Measurements from ENCODE around the gene DHODH.

DNA sequence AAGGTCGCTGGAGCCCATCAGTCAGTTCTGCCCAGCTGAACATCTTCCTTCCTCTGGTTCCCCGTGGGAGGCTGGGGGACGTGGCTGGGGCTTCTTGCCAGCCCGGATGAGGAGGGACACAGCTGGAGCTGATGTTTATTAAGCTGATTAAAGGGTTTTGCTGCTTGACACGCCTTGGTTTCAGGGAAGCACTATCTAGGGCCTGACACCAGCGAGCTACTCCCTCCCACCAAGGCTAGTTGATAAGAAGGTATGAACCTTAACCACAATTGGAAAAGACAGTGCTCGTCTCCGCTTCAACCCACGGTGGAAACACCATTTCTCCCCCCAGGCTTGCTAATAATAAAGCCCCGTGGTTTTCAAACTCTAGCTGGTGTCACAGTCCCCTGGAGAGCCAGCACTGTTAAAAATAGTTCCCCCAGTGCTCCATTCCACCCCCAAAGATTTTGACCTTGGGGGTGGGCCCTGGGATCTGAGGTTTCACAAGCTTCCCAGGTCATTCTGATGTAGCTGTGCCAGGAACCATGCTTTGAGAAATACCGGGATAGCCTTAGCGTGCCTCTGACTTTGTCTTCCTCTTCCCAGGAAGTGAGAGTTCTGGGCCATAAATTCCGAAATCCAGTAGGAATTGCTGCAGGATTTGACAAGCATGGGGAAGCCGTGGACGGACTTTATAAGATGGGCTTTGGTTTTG lies 5.5 kb downstream of the DHODH start:
- TF ChIP-seq, protein P1, sequence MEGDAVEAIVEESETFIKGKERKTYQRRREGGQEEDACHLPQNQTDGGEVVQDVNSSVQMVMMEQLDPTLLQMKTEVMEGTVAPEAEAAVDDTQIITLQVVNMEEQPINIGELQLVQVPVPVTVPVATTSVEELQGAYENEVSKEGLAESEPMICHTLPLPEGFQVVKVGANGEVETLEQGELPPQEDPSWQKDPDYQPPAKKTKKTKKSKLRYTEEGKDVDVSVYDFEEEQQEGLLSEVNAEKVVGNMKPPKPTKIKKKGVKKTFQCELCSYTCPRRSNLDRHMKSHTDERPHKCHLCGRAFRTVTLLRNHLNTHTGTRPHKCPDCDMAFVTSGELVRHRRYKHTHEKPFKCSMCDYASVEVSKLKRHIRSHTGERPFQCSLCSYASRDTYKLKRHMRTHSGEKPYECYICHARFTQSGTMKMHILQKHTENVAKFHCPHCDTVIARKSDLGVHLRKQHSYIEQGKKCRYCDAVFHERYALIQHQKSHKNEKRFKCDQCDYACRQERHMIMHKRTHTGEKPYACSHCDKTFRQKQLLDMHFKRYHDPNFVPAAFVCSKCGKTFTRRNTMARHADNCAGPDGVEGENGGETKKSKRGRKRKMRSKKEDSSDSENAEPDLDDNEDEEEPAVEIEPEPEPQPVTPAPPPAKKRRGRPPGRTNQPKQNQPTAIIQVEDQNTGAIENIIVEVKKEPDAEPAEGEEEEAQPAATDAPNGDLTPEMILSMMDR (conservative IDR thresholded peaks at IDR 0.05; ENCODE audit: low read length), result no peak
- TF ChIP-seq EZH2phosphoT487 (IDR thresholded peaks at IDR 0.05; ENCODE audit: borderline replicate concordance), result no peak

All from Loucy (cell line).